GM23248 (cell line): ENCODE measurements around the gene ADCY10.
"Not testable (repeated sequence)": the region's sequence is repeated elsewhere in the genome, so short reads cannot be mapped to it uniquely, and the experiment has no call there.

Experiments
- EZH2 ChIP-seq: fragments of 200-600 bp; sonication (generic); IDR thresholded peaks from 2 replicates; pipeline ENCODE4 v1.6.1; 2018; ENCODE audit warnings: antibody characterized with exemption, mild to moderate bottlenecking; ENCODE audit not compliant: insufficient read depth, poor library complexity, severe bottlenecking
- EZH2phosphoT487 ChIP-seq: fragments of 200-600 bp; sonication (generic); IDR thresholded peaks from 2 replicates; pipeline ENCODE4 v1.6.1; 2018; ENCODE audit warnings: antibody characterized with exemption, moderate library complexity, mild to moderate bottlenecking, low read depth; ENCODE audit not compliant: insufficient read depth

DNA sequence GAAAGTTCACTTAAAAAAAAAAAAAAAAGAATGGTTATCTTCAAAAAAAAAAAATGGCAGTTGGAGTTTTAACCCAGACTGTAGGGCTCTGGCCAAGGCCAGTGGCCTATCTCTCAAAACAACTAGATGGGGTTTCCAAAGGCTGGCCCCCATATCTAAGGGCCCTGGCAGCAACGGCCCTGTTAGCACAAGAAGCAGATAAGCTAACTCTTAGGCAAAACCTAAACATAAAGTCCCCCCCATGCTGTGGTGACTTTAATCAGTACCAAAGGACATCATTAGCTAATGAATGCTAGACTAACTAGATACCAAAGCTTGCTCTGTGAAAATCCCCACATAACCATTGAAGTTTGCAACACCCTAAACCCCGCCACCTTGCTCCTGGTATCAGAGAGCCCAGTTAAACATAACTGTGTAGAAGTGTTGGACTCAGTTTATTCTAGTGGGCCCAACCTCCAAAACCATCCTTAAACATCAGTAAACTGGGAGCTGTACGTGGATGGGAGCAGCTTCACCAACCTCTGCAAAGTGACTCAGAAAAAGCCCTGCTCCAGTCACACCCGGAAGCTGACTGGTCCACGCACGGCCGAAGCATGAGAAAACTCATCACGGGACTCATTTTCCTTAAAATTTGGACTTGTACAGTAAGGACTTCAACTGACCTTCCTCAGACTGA lies 47.1 kb downstream of the ADCY10 start:
- TF ChIP-seq EZH2, EZH2phosphoT487: not testable (repeated sequence)
